Measurements from ENCODE around the gene HMCN2.

HMCN2 gene, protein sequence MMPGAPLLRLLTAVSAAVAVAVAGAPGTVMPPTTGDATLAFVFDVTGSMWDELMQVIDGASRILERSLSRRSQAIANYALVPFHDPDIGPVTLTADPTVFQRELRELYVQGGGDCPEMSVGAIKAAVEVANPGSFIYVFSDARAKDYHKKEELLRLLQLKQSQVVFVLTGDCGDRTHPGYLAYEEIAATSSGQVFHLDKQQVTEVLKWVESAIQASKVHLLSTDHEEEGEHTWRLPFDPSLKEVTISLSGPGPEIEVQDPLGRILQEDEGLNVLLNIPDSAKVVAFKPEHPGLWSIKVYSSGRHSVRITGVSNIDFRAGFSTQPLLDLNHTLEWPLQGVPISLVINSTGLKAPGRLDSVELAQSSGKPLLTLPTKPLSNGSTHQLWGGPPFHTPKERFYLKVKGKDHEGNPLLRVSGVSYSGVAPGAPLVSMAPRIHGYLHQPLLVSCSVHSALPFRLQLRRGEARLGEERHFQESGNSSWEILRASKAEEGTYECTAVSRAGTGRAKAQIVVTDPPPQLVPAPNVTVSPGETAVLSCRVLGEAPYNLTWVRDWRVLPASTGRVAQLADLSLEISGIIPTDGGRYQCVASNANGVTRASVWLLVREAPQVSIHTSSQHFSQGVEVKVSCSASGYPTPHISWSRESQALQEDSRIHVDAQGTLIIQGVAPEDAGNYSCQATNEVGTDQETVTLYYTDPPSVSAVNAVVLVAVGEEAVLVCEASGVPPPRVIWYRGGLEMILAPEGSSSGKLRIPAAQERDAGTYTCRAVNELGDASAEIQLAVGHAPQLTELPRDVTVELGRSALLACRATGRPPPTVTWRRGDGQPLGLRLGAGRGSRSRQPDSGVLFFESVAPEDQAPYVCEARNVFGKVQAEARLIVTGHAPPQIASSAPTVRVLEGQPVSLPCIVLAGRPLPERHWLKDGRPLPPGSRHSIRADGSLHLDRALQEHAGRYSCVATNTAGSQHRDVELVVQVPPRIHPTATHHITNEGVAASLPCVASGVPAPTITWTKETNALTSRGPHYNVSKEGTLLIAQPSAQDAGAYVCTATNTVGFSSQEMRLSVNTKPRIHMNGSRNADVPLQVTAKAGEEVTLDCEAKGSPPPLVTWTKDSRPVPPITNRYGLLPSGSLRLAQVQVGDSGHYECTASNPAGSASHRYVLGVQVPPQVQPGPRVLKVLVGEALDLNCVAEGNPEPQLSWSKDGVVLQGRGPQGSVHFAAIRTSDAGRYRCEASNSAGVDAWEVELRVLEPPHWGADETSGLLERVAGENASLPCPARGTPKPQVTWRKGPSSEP (N-terminal part only)

DNA sequence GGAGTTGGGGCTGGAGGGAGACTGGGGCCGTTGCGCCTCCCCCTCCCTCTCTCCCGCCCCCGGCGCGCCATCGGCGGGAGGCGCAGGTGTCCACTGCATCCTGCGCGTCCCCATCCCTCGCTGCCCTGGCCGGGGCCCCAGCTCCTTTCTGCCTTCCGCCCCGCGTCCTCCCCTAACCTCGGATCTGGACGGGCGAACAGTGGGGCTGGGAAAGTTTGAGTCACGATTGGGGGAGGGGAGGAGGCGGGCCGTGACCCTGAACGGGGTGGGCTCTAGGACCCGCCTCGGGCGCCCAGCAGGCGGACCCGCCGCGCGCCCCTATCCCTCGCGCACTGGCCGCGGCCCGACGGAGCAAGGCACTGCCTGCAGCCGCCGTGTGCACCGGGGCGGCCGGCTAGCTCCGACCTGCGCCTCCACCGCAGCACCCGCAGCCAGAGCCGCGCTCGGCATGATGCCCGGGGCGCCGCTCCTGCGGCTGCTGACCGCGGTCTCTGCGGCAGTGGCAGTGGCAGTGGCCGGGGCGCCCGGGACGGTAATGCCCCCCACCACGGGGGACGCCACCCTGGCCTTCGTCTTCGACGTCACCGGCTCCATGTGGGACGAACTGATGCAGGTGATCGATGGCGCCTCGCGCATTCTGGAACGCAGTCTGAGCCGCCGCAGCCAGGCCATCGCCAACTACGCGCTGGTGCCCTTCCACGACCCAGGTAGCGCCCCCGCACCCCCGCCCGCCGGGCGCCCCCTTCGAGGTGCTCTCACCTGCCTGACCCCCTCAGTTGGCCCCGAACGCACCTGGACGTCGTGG, at the start of gene HMCN2:
Gene HMCN2 (plus strand): TSS at position 330 of the 805 bp plus-strand sequence. CDS start 119 bp downstream, at position 449.
- no peak for DNase-seq

DNA sequence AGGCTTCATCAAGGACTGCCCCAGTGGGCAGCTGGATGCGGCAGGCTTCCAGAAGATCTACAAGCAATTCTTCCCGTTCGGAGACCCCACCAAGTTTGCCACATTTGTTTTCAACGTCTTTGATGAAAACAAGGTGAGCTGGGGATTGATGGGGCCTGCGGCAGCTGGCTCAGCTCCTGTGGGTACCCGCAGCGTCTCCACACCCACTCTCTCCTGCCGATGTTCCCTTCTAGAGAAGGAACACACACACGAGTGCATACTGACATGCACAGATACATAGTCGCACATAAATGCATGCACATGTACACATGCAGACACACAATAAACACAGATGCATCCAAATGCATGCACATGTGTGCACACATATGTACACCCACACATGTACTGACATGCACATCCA, 47.7 kb upstream of the HMCN2 start:
- no peak for DNase-seq

DNA sequence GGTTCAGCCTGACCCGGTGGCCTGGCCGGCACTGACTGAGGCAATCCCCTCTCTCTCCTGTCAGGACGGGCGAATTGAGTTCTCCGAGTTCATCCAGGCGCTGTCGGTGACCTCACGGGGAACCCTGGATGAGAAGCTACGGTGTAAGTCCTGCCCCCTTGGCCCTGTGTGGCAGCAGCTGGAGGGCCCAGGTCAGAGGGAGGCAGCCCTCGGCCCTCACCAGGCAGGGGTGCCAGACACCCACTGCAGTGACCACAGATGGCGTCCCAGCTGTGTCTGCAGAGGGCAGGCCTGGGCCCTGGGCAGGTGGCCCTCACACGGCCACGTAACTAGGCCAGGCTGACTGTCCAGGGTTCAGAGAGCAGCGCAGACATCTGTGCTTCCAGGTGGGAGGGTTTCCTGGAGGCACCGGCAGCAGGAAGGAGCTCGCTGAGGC, 45.9 kb upstream of the HMCN2 start:
- no peak for DNase-seq

DNA sequence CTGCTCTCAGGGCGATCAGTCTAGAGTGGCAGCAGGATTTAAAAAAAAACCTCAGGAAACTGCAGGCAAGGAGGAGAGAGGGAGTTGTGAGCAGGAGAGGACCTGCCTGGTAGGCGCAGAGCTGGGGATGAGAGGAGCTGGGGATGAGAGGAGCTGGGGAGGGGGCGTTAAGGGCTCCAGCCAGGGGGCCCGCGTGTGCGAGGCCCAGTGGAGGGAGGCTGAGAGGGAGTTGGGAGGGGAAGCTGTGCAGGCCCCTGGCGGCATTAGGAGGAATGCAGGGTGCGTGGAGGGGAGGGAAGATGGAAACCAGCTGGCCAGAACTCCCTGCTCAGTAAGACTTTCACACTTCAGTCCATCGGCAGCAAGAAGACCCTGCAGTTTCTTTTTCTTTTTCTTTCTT, 45.2 kb upstream of the HMCN2 start:
- DNase-seq: no peak

DNA sequence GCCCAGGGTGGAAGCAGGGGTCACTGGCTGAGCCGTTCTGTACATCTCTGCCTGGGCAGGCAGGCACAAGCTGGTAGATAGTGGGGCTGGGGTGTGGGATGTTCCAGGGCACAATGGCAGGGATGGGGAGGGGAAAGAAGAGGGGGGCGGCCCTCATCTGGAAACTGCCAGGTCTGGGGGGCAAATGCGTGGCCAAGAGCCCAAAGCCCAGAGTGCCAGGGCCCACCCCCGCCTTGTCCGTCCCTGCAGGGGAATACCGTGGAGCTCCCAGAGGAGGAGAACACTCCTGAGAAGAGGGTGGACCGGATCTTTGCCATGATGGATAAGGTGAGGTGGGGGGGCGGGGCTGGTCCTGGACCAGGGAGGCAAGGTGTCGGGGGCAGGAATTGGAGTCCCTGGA, 42.7 kb upstream of the HMCN2 start:
- DNase-seq: no peak

DNA sequence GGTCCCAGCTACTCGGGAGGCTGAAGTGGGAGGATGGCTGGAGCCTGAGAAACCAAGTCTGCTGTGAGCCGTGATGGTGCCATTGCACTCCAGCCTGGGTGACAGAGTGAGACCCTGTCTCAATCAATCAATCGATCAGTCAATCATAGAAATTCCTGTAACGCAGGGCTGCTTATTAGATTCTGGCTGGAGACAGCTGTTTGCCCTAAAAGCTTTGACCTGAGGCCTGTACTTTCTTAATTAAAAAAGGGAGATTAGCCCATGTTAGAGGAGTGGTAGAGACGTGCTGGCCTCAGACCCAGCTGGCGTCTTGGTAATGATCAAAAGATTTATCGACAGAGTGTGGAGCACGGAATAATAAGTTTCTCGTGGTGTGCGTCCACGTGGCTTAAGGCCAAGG, 40.5 kb upstream of the HMCN2 start:
- no peak for DNase-seq

DNA sequence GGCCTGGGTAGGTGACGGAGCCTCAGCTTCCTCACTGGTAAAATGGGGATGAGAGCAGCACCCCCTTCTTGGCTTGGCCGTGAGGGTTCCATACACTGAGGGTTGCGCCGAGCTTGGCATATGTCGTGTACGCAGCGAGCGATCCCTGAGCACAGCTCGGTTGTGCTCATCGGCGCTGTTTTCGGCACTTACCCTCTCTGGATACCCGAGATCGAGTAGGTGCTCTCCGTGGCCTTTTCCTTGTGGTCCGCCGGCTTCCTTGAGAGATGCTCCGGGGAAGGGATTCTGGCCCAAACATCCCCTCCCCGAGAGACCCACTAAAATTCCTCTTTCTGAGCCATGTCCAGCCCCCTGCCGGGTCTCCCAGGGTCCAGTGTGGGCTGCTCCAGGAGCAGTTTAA, 40.0 kb upstream of the HMCN2 start:
- no peak for DNase-seq

DNA sequence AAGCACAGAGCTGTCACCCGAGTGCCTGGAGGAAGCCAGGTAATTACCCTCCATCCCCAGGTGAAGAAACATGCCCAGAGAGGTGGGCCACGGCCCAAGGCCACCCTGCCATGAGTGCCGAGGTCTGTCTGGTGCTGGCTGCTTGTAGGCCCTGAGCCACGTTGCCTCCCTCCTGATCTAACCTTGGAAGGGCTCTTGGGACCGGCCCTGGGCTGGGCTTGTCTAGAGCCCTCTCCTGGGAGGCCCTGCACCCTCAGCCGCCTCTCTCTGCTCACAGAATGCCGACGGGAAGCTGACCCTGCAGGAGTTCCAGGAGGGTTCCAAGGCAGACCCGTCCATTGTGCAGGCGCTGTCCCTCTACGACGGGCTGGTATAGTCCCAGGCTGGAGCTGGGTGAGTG, 39.4 kb upstream of the HMCN2 start:
- no peak for DNase-seq

DNA sequence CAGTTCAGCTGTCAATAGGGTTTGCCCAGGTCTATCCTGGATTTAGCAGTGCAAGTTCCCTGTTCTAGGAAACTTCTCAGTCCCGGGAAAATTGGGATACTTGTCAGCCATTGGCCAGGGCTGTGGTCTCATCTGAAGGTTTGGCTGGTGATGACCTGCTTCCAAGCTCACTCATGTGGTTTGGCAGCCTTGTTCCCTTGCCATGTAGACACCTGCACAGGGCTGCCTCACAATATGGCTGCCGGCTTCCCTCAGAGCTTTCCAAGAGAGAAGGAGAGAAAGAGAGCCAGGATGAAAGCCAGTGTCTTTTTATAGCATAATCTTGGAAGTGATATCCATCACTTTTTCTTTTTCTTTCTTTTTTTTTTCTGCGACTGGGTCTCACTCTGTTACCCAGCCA, 37.7 kb upstream of the HMCN2 start:
- no peak for DNase-seq

DNA sequence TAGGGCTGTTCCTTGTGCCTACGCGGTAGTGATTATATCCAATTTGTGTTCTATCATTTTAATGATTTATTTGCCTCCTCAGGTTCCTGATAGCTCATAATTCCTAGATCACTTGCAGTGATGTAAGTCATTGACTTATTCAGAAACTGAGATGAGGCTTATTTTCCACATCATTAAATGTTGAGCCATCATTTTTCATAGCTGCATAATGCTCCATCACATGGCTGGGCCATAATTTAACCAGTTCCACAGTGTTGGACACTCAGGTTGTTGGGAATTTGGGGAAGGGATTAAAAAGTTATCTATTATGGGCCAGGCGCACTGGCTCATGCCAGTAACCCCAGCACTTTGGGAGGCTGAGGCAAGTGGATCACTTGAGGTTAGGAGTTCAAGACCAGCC, 35.8 kb upstream of the HMCN2 start:
- no peak for DNase-seq

DNA sequence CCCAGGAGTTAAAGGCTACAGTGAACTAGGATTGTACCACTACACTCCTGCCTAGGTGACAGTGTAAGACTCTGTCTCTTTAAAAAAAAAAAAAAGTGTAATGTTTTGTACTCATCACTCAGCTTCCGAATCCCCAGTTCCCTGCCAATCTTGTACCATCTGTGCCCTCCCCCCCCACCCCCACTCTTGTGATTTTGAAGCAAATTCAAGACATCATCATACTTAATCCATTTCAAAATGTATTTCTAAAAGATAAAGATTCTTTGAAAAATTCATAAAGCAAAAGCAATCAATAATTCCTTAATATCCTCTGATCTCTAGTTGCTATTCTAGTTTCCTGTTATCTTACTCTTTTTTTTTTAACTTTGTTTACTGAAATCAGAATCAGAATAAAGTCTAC, 34.9 kb upstream of the HMCN2 start:
- no peak for DNase-seq

DNA sequence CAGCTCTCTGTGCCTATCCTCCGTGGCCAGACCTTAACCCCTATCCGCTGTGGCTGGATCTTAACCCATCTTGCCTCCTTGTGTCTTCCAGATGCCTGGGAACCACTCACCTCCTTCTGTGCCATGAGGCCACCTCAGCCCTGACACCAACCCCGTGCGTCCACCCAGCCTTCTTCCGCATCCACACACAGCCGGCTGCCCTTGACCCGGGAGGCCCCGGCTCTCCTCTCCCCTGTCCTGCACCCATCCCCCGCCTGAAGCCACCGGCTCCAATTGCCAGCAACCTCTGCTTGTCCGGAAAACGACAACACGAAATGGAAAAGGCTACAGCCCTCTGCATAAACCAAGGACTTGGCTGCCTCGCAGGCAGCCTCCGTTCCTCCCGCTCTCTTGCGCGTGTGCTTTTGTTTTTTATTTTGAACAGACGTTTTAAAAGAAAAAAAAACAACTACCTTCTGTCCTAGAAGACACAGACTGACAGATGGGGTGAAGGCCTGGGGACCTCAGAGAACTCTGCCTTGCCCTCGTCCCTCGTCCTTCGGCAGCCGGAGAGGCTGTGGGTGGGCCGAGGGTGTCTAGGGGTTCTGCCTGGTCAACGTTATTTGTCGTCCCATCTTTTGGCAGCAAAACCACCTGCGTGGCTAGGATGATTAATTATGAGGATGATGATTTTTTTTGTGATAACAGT, 32.5 kb upstream of the HMCN2 start:
- no peak for DNase-seq

DNA sequence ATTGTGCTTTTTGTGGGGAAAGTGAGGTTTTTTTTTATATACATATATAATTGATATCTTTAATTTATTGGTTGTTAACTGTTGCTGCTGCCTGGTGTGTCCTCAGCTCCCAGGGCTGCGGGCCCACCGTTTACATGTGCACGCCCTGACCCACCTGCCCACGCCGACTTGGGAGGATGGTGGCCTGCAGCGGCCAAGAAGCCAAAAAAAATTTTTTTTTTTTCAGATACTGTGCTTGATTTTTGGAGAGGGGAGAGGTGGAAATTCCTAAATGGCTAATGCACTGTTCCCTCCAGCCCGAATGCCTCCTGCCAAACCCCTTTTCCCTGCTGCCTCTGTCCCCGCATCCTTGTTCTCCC, 32.0 kb upstream of the HMCN2 start:
- no peak for DNase-seq

DNA sequence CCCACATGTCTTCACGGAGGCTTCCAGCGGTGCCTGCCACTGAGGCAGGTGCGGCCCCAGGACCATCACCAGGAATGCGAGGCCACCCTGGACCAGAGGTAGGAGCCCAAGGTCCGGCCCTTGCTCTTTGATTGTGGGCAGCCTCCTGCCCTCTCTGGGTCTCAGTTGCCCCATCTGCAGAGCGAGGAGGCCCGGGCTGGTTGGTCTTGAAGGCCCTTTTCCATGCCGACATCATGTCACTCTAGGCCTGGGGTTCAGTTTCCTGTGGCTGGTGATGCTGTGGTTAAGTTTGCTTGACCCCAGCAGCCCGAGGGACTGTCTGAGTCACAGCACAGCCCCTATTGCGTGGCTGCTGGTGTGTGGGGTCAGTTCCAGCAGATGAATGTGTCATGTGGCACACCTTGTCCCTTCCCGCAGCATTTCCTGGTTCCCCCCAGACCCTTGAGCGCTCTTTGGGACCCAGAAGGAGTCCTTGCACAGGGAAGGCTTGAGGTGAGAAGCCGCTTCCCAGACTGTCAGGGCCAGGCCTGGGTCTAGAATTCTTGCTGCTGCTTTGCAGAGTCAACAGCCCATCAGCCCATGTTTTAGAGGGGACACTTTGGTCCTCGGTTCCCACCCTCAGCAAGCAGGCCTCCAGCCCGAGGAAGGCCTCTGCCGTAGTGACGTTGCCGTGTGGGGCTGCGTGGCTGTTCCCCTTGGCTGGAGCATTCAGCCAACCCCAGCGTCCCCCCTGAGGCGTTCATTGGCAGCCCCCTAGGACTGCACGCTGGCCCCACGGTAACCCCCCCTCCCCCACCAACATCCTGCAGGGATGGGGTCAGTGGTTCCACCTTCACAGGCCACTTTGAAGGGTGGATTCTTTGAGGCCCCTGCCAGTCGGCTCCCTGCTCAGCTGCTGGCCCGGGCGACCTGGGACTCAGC, 31.0 kb upstream of the HMCN2 start:
- no peak for DNase-seq

DNA sequence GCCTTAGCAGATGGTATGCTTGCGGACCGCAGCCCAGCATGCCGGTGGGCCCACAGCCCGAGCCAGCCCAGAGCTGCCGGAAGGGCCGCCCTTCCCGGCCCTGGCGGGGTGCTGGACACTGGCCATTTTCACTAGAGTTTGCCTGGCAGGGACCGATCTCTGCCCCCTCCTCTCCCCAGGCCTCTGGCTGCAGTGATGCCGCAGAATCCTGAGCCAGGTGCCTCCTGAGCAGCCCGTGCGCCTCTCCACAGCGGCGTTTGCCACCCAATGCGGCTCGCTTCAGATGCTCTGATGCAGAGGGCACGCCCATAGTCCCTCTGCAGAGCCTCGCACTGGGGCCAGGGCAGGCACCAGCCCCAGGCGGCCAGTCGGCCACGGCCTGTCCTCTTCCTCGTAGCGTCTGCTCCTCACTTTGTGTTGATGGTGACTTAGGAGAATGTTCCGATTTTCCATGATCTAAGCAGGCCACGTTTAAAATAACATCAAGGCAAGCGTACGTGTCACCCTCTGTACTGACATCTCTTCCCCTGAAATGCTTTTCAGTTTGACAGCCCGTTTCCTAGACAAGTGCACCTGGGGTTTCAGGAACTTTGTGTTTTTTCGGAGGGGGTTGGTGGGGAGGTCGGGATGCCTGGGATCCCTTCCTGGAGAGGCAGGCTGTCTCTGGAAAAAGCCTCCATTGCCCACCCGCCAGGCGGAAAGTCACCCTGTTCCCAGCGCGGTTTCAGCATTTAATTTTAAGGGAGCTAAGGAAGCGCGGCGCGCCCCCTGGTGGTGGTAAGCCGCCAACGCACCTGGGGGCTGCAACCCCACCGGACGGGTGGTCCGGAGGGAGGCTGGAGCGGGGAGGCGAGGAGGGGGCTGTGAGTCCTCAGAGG, 29.8 kb upstream of the HMCN2 start:
- DNase-seq: peak; percentile 32 to 50

DNA sequence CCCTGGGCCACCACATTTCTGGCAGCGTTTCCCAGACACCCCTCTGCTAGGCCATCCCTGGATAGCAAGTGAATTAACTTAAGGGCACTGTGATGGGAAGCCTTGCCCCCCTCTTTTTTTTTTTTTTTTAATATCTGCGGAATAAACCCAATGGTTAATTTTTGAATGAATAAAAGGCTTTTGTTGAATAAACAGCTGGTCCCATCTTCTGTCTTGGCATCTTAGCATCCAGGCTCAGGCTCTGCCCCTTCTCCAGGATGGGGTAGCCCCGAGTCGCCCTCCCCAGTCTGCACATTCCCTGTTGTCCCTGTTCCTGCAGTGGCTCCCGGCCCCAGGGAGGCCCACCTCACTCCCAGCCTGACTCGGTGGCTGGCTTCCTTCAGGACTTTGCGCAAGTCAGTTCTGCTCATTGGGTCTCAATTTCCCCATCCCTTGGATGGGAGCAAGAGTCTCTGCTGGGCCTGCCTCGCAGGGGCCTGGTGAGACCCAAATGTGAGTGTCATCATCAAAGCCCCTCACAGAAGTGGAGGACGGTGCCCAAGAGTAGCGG, 29.0 kb upstream of the HMCN2 start:
- no peak for DNase-seq

DNA sequence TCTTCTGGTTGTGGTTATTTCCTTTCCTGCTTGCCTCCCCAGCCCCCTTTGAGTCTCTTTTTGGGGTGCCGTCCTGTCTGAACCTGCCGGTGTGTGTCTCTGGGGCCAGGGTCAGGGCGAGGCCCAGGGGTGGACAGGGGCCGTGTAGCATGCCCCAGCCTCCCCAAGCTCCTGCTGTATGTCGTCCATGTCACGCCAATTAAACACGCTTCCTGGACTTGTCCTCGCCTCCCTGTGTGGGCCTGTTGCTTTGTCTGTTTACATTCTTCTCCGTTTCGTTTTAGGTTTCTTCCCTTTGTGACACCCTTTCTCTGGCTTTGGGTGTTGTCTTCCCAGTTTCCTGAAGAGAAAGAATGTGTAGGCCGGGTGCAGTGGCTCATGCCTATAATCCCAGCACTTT, 28.5 kb upstream of the HMCN2 start:
- no peak for DNase-seq

DNA sequence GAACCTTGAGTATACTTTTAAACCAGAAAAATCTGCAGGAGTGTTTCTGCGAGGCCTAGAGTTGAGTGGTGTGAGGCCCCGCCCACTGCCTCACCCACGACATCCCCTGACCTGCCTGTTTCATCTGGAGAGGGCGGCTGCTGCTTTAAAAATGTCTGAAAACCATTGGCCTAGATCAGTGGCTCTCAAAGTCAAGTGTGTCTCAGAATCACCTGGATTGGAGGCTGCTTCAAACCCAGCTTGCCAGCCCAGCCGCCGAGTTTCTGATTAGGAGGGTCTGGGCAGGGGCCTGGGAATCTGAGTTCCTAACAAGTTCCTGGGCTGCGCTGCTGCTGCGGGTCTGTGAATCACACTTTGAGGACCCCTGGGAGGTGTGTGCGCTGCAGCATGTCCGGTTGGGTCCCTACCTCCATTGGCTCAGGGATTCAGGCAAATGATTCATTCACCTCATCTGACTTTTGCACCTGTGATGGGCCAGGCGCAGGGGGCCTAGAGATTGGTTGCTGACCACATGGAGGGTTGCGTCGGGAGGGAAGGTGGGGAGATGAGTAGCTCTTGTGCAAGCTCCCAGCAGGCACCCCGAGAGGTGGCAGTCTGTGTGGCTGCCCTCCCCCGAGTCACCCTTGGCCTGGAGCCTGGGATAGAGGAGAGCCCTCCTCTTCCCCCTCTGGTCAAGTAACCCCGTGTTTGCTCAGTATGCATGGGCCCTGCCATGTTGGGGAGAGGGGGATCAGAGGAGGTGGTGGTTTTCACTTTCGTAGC, 27.6 kb upstream of the HMCN2 start:
- DNase-seq: no peak

DNA sequence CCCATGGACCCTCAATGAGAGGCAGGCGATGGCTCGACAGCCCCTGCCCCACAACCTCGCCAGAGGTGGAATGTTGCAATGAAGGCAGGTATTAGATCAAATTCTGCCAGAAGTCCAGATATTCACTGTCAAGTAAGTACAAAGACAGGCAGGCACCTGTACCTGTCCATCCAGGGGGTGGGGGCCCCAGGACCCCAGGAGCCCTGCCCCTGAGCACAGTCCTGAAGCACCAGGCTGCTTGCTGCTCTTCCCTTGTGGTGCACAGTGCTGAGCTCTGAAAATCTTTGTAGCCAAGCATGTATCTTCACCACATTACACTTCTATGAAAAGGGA, 26.2 kb upstream of the HMCN2 start:
- DNase-seq: no peak
